ENCODE data around the gene CCL13. TPM values are rescaled to one million over a fixed set of nuclear protein-coding genes. Genes with fewer than 3 reads are reported as not detected.

The CCL13 gene
- not detected for total RNA-seq
- under 1 TPM in 2 of 3 donors, not detected in 1; 0.12 to 0.54 TPM for polyA plus RNA-seq
- long read RNA-seq, donor 1, transcript CCL13-201 (3 exons, 851 nt) = major isoform, 6 of 6 reads
- long read RNA-seq, donor 1, partial matches to known transcripts = 0 of 6 reads
- long read RNA-seq, donor 1, other reads (novel, unspliced or antisense) = 0 of 6 reads
- long read RNA-seq, donor 2, partial matches to known transcripts = 0 of 1 reads
- long read RNA-seq, donor 2, other reads (novel, unspliced or antisense) = 0 of 1 reads

DNA sequence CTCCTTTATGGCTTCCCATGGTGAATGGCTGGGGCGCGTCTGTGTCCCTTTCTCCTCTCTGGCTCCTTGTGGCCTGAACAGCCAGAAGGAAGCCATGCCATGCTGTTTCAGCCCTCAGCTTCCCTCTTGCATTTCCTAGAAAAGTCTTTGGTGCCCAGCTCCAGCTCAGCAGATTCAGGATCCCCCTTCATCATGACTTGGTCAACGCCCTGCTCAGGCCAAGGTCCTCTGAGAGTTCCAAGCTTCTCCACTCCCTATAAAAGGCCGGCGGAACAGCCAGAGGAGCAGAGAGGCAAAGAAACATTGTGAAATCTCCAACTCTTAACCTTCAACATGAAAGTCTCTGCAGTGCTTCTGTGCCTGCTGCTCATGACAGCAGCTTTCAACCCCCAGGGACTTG is at the start of gene CCL13:
CCL13 (plus strand) TSS at position 287 of the 400 bp plus-strand sequence; CDS start at position 334, 47 bp downstream.
- Histone ChIP-seq H3K36me3 (no peaks in the 10 kb centered on the region), H3K27ac (no peak within 1 kb of the TSS), H3K4me1 (peaks cover 0 to 2% (median 0%) of the 10 kb centered on the region in 6 donors), H3K4me3 (no peak within 1 kb of the TSS), H3K9me3 (peaks cover 0 to 7% (median 0%) of the 10 kb centered on the region in 8 donors), H3K27me3 (replicated peaks in 1 of 7) (no peaks in the 10 kb centered on the region)
- 90 to 96% (median 93%) methylated on average over 5 of the region's 5 CpGs for WGBS, 5 donors
- no peak for TF ChIP-seq POLR2AphosphoS5 (IDR thresholded peaks at IDR 0.05)
- TF ChIP-seq, protein P1, sequence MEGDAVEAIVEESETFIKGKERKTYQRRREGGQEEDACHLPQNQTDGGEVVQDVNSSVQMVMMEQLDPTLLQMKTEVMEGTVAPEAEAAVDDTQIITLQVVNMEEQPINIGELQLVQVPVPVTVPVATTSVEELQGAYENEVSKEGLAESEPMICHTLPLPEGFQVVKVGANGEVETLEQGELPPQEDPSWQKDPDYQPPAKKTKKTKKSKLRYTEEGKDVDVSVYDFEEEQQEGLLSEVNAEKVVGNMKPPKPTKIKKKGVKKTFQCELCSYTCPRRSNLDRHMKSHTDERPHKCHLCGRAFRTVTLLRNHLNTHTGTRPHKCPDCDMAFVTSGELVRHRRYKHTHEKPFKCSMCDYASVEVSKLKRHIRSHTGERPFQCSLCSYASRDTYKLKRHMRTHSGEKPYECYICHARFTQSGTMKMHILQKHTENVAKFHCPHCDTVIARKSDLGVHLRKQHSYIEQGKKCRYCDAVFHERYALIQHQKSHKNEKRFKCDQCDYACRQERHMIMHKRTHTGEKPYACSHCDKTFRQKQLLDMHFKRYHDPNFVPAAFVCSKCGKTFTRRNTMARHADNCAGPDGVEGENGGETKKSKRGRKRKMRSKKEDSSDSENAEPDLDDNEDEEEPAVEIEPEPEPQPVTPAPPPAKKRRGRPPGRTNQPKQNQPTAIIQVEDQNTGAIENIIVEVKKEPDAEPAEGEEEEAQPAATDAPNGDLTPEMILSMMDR (IDR thresholded peaks at IDR 0.05 in 8 of 11, conservative IDR thresholded peaks at IDR 0.05 in 3 of 11) = no peak
- TF ChIP-seq POLR2A (IDR thresholded peaks at IDR 0.05) = no peak
- intact Hi-C loops (cut with DNase I; ENCODE audit: low total_unique reads) = no loop called here
- no peak for DNase-seq

DNA sequence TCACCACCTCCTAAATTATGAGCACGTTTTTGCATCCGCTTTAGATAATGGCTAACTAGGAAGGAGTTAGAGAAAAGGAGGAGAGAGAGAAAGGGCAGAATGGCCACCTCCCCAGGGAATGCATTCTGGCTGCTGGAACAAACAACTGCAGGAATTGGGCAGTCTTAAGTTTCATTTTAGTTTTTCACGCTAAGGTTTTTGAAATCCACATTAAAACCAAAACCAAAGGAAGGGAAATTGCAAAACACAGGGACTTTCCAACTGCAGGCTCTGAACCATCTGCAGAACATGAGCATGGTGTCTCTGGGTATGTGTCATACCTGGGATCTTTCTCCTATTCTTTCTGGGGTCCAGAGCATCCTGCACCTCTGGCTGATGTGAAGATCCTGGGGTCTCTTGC is 49.2 kb upstream of the CCL13 start:
- no peak overlapping the region for H3K4me3 ChIP-seq
- no peaks in the 10 kb centered on the region for H3K36me3 ChIP-seq
- intact Hi-C loops (cut with DNase I; ENCODE audit: low total_unique reads) = loop anchor here (5.0 kb wide), 1 partner anchor 105 kb away; no protein-coding TSS in a partner anchor
- no peak for DNase-seq
- H3K4me1 ChIP-seq = peaks cover 0 to 23% (median 11%) of the 10 kb centered on the region in 6 donors
- H3K9me3 ChIP-seq = no peaks in the 10 kb centered on the region
- no peaks in the 10 kb centered on the region for H3K27me3 ChIP-seq (replicated peaks in 1 of 7)
- no peak overlapping the region for H3K27ac ChIP-seq
- TF ChIP-seq, protein P1 (IDR thresholded peaks at IDR 0.05 in 8 of 11, conservative IDR thresholded peaks at IDR 0.05 in 3 of 11) = no peak
- TF ChIP-seq POLR2AphosphoS5 (IDR thresholded peaks at IDR 0.05) (no peak), POLR2A (IDR thresholded peaks at IDR 0.05) (no peak)
- WGBS, 5 donors = 39 to 53% (median 43%) methylated on average over 3 of the region's 3 CpGs

DNA sequence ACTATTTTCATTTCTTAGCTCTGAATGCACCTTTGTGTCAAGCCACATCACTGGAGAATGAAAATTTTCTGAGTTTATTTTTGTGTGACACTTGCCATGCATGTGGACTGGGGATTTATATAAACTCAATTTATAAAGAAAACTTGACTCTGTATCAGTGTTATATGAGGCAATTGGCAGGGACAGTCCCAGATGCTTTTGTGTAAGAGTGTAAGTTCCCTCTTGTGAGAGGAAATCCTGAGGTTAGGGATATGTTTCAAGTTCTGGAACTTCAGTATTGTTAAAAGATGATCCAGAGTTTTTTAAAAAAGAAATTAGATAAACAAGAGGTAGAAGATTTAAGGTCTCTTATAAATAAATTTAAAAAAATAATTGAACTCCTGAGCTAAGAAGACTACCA is 47.9 kb upstream of the CCL13 start:
- intact Hi-C loops (cut with DNase I; ENCODE audit: low total_unique reads) = loop anchor here (5.0 kb wide), 1 partner anchor 106 kb away; no protein-coding TSS in a partner anchor
- TF ChIP-seq POLR2AphosphoS5 (IDR thresholded peaks at IDR 0.05) (no peak), POLR2A (IDR thresholded peaks at IDR 0.05) (no peak)
- TF ChIP-seq, protein P1 (IDR thresholded peaks at IDR 0.05 in 8 of 11, conservative IDR thresholded peaks at IDR 0.05 in 3 of 11) = no peak
- peaks cover 0 to 9% (median 0%) of the 10 kb centered on the region in 7 donors for H3K27me3 ChIP-seq (replicated peaks in 1 of 7)
- peaks cover 0 to 25% (median 11%) of the 10 kb centered on the region in 6 donors for H3K4me1 ChIP-seq
- no peaks in the 10 kb centered on the region for H3K36me3 ChIP-seq
- no peak overlapping the region for H3K4me3 ChIP-seq
- DNase-seq = no peak
- H3K9me3 ChIP-seq = no peaks in the 10 kb centered on the region
- no peak overlapping the region for H3K27ac ChIP-seq

DNA sequence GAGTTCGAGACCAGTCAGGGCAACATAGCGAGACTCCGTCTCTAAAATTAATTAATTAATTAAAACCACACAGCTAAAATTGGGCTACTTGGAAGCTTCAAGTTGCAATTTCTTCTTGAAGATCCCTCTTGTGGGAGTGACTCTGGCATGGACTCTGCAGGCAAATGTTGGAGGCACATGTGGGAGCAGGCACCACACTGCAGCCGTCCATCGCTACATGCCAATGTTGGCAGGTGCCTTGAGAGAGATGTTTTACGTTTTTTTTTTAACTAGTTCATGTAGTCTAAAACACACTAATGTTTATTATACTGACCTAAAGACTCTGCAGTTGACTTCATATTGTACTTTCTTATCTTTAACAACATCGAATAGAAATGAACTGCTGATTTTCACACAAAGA is 45.0 kb upstream of the CCL13 start:
- intact Hi-C loops (cut with DNase I; ENCODE audit: low total_unique reads) = no loop called here
- 75 to 87% (median 81%) methylated on average over 7 of the region's 7 CpGs for WGBS, 5 donors
- peaks cover 0 to 9% (median 0%) of the 10 kb centered on the region in 7 donors for H3K27me3 ChIP-seq (replicated peaks in 1 of 7)
- no peak for DNase-seq
- H3K4me1 ChIP-seq = peaks cover 0 to 37% (median 24%) of the 10 kb centered on the region in 6 donors
- H3K4me3 ChIP-seq = no peak overlapping the region
- no peaks in the 10 kb centered on the region for H3K36me3 ChIP-seq
- peak overlapping the region in 1 of 8 donors; percentile 53 for H3K27ac ChIP-seq
- no peak for TF ChIP-seq POLR2AphosphoS5 (IDR thresholded peaks at IDR 0.05)
- TF ChIP-seq, protein P1 (IDR thresholded peaks at IDR 0.05 in 8 of 11, conservative IDR thresholded peaks at IDR 0.05 in 3 of 11) = no peak
- H3K9me3 ChIP-seq = no peaks in the 10 kb centered on the region
